ENCODE data around the gene PARD3B. TPM values are rescaled to one million over a fixed set of nuclear protein-coding genes. Genes with fewer than 3 reads are reported as not detected.

PARD3B gene
- total RNA-seq, 2 experiments from 2014 or later = 0.06 to 0.23 TPM

DNA sequence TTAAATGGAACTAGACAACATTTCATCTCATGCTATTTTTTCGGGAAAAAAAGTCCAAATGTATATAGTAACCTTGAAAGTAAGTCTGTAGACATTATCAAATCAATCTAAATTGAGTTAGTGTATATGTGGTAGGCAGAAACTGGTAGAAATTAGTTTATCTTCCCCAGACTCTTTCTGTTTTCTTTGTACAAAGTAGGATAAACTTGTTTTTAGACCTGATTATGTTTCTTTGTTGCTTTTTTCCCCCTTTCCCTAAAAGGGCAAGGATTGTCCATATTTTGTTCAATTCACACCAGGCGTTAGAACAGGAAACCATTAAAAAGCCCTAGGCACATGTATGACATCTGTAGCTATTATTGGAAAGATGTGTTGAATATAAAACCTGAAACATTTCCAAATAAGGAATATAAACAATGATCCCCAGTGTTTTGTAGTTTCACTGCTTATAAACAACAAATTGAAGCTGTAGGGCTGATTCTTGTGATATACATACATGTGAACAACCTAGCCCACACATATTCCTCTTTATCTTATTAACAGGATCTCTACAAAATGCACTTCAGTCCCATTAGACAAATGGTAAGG, 528.3 kb downstream of the PARD3B start:
- POLR2A ChIA-PET = no interaction called here
- CTCF ChIA-PET = no interaction called here

- ChIA-PET CTCF (no interaction called here), POLR2A (no interaction called here)
These were observed 531.1 kb downstream of the PARD3B start for GRCh38 chr2:205076405-205076804.

DNA sequence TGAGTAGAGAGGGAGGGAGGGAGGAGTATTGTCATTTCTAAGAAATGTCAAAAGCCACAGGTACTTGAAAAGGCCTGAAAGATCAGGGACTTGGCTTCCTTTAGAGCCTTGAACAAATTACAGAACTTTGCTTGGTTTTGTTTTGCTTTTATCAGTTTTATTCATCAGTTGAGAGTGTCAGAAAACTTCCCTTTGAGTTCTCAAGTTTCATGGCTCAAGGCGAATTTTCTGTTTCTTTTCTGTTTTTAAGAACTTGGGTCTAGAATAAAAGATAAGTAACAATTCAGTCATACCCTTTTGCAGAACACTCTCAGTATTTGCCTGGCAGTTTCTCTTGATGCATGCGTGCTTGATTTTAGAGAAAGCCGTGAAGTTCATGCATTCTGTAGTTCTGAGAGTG, 531.9 kb downstream of the PARD3B start:
- CTCF ChIA-PET = no interaction called here
- POLR2A ChIA-PET = no interaction called here

- ChIA-PET CTCF (no interaction called here), POLR2A (no interaction called here)
These were observed 533.5 kb downstream of the PARD3B start for GRCh38 chr2:205078762-205079161.

- ChIA-PET CTCF (no interaction called here), POLR2A (no interaction called here)
These were observed 533.9 kb downstream of the PARD3B start for GRCh38 chr2:205079173-205079572.

- ChIA-PET CTCF (no interaction called here), POLR2A (no interaction called here)
These were observed 541.4 kb downstream of the PARD3B start for GRCh38 chr2:205086662-205087061.

DNA sequence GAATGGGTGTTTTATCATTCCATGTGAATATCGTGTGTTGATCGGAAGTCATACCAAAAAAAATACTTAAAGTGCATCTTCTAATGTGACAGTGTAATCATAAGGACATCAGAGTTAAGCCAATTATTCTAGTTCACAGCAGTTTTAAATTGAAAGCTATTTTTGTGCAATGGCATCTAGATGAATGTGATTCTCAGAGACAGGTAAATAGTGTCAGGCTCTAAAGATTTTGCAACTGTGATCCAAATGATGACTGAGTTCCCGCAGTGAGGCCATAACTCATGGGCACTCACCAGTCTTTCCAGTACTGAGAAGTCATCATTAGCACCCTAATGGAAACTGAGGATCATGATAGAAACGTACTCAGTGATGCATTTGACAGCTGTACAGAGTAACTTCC, 542.6 kb downstream of the PARD3B start:
- ChIA-PET POLR2A (no interaction called here), CTCF (no interaction called here)

DNA sequence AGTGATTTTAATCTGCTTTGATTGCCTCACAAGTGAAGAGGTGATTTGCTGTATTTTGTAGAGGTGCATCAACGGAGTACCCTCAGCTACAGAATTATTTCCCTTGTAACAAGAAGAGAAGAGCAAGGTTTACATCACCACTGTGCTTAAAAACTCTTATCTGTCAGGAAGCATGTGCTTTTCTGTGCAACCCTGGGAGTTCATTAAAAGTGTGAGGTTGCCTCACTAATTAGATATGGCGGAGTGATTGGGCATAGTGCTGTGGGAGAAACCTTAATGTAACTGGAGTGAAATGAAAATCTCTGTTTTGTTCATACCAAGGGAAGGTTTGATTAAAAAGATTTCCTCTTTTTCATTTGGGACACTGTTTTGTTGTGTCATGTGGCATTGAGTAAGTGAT, 544.7 kb downstream of the PARD3B start:
- ChIA-PET POLR2A (no interaction called here), CTCF (no interaction called here)

DNA sequence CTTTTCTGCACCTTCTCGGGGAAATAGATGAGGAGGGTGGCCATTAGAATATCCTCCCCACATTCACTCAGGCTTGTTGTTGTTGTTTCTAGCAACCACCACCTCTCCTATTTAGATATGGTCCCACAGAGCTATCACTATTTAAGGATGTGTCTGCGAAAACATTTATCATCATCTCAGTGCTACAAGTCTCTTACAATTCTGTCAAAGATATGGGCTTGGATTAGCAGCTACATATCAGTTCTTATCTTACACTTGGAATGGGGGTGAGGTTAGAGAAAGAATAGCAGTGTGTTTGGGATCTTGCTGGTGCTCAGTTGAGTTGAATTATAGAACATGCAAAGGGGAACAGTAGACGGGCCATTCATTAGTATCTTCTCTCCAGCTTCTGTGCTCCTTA, 546.1 kb downstream of the PARD3B start:
- POLR2A ChIA-PET = no interaction called here
- CTCF ChIA-PET = no interaction called here

DNA sequence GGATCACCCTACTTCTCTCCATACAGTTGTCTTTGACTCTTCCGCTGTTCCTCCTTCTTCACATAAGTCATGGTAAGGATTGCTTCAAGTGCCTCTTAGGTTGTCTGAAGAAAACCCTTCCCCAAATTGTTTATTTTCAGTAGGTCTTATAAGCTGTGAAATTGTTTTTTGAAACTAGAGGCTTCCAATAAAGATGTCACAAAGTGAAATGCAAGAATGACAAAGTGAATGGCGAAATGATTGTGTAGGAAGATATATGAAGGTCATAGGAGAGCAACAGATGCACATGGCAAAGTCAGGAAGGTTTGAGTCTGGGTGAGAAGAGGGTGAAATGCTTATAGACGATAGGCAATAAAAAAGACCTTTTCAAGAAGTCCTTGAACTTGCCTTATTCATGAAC, 548.8 kb downstream of the PARD3B start:
- POLR2A ChIA-PET = no interaction called here

GRCh38 chr2:205103699-205104098, 558.4 kb downstream of the PARD3B start:
- ChIA-PET POLR2A (no interaction called here), CTCF (no interaction called here)

More for the DNA sequence above, 548.8 kb downstream of the PARD3B start:
- CTCF ChIA-PET = no interaction called here

DNA sequence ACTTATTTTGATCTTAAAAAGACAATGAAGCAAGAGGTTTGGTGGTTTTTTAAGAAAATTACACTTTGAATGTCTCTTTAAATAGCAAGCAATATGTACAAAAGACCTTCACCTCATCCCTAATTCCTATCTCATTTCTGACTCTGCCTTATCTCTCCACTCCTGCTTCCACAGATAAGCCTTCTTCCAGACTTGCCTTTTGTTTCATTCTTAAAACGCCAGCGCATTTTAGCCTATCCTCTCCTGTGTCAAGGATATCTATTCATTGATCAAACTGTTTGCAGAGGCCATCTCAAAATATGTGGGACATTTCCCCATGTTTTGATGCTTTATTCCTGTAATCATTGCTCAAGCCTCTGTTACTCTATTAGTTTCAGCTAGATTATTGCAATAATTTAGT, 562.5 kb downstream of the PARD3B start:
- CTCF ChIA-PET = no interaction called here
- POLR2A ChIA-PET = no interaction called here

DNA sequence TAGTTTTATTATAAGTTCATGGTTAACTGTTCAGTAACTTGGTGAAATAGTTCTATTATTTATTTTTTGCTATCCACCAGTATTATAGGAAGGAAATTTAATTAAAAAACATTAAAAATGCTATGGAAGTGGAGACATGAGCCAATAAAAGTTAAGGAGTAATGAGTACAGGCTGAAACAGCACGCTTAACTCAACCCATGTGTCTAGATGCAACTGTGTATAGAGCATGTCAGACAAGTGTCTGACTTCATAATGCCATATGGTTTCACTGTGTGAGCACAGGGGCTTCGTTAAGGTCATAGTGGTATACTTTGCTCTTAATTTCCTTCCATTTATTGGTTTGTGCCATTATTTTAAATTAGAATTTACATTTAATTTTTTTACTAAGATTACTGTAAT, 570.2 kb downstream of the PARD3B start:
- ChIA-PET POLR2A (no interaction called here), CTCF (no interaction called here)

GRCh38 chr2:205117125-205117524, 571.9 kb downstream of the PARD3B start:
- CTCF ChIA-PET = no interaction called here

DNA sequence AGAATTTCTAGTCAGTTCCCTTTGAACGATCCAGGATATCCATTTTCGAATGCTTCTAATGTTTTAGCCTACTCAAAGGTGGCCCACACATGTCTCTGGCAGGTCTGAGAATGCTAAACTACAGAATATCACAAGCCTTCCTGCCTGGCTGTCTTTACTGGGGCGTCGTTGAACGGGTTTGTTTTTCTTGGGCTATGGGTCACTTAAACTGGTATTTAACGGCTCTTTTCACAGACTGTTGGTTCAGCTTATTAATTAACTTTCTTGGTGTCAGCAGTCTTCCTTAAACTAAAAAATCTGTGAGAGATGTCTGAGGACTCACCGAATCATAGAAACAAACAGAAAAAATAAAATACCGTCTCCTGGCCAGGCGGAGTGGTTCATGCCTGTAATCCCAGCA, 573.9 kb downstream of the PARD3B start:
- ChIA-PET CTCF (no interaction called here), POLR2A (no interaction called here)

More at GRCh38 chr2:205117125-205117524, 571.9 kb downstream of the PARD3B start:
- POLR2A ChIA-PET = no interaction called here

- CTCF ChIA-PET = interaction anchor here (0.6 kb wide), 1 partner anchor 297 kb away, joined by 4 read pairs; no protein-coding TSS in a partner anchor
These were observed 583.5 kb downstream of the PARD3B start for GRCh38 chr2:205128726-205129125.

DNA sequence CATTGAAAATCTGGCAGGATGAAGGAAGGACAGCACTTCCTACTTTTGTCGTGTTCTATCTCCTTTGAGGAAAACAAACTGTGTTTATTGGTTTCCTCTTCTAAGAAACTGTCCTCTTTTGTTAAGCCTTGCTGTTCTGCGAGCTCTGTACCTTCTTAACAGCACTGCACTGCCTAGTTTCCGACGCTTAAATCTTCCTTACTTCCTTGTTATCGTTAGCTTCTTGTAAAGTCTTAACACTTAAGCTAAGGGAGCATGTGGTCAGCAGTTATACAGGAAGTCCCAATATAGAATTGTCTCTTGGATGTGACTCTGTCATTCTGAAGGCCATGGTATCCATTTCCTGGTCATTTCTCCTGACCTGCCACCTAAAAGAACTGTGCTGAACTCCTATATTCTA, 584.3 kb downstream of the PARD3B start:
- CTCF ChIA-PET = no interaction called here
- POLR2A ChIA-PET = no interaction called here

More at GRCh38 chr2:205128726-205129125, 583.5 kb downstream of the PARD3B start:
- POLR2A ChIA-PET = no interaction called here

GRCh38 chr2:205130111-205130829, 585.0 kb downstream of the PARD3B start:
- ChIA-PET CTCF (no interaction called here), POLR2A (no interaction called here)

DNA sequence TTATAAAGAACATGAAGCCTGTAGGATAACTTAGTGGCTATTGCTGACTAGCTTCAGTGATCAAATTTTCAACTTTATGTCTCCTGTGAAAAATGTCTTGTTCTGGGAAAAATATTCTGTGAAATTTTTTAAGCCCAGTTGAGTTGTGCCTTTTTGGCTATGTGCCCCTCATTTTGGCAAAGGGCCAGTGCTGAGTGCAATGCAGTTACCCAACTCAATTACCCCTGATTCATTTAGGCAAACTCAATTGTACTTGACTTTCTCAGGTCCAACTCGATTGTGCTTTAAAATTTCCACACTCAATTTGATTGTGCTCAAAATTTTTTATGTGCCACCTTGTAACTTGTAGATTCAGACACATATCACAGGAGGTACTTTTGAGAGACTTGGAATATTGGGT, 588.3 kb downstream of the PARD3B start:
- POLR2A ChIA-PET = no interaction called here
- CTCF ChIA-PET = no interaction called here

DNA sequence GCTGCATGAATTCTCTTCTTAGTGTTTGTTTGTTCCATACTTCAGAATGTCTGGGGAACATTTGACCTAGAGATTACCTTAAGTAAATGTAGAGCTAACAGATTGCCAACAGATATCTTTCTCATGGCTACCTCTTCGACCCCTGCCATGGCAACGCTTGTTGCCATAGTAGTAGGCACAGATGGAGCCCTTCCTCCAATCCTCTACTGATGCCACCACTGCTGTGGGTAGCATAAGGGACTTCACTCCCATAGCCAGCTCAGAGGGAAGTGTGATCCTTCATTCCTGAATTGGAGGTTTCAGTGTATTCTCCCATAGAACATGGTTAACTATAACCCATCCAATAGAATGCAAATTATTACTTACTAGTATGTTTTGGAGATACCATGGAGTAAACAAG, 593.5 kb downstream of the PARD3B start:
- CTCF ChIA-PET = no interaction called here
- POLR2A ChIA-PET = no interaction called here

DNA sequence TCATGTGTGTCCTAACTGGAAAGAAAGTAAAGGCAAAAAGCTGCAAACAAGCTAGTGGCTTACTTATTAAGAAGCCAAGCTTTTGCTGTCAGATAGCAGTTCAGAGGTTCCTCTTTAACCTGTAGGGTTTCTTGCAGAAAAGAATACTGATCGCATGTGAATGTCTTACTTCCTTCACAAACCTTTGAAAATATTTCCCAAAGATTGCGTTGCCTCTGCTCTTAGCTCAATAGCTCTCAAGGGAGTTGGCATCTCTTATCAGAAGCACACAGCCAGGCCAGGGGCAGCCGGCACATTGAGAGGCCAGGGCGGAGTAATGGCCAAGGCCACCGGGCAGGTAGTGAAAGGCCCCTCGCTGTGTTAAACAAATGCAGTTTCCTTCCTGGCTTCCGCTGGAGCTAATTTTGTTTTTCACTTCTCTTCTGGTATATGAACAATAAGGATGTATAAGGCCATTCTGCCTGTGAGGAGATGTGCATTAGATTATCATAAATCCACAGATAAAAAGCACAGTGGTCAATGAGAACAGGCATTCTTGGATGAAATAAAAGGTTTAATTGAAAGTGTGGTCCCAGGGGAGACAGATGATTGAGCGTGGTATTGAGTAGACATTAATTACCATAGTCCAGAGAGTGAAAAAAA, 594.7 kb downstream of the PARD3B start:
- CTCF ChIA-PET = no interaction called here
- POLR2A ChIA-PET = no interaction called here

- POLR2A ChIA-PET = no interaction called here
These were observed 596.1 kb downstream of the PARD3B start for GRCh38 chr2:205141381-205141780.

More at GRCh38 chr2:205141381-205141780, 596.1 kb downstream of the PARD3B start:
- CTCF ChIA-PET = no interaction called here
